Measurements from ENCODE around the gene TMTC1.

DNA sequence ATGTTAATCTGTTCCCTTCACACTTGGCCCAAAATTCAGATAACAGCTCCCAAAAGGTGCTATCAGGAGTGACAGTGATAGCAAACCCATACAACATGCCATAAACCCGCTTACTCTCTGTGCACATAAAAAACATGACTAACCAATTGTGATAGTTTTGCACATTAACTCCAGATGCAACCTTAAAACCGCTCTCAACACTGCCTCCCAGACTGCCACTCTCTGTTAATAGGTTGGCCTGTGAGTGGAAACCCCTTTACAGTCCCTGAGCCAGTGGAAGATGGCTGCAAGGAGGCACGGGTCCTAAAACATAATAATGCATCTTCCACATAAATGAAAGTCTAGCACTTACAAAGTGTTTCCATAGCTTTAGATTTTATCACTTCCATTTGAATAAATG is 12.0 kb upstream of the TMTC1 start:
- TF ChIP-seq, protein P1, sequence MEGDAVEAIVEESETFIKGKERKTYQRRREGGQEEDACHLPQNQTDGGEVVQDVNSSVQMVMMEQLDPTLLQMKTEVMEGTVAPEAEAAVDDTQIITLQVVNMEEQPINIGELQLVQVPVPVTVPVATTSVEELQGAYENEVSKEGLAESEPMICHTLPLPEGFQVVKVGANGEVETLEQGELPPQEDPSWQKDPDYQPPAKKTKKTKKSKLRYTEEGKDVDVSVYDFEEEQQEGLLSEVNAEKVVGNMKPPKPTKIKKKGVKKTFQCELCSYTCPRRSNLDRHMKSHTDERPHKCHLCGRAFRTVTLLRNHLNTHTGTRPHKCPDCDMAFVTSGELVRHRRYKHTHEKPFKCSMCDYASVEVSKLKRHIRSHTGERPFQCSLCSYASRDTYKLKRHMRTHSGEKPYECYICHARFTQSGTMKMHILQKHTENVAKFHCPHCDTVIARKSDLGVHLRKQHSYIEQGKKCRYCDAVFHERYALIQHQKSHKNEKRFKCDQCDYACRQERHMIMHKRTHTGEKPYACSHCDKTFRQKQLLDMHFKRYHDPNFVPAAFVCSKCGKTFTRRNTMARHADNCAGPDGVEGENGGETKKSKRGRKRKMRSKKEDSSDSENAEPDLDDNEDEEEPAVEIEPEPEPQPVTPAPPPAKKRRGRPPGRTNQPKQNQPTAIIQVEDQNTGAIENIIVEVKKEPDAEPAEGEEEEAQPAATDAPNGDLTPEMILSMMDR (conservative IDR thresholded peaks at IDR 0.05; ENCODE audit: low read depth in 2 of 2) = no peak
- no peak for TF ChIP-seq CREB1 (CRISPR knock-in tag; IDR thresholded peaks at IDR 0.05; ENCODE audit: low read depth)
- TF ChIP-seq POLR2AphosphoS5 (IDR thresholded peaks at IDR 0.05; ENCODE audit: low read depth) = no peak
- no peak for TF ChIP-seq EZH2 (IDR thresholded peaks at IDR 0.05; ENCODE audit: low read depth, unreplicated experiment)
- TF ChIP-seq, protein P2, sequence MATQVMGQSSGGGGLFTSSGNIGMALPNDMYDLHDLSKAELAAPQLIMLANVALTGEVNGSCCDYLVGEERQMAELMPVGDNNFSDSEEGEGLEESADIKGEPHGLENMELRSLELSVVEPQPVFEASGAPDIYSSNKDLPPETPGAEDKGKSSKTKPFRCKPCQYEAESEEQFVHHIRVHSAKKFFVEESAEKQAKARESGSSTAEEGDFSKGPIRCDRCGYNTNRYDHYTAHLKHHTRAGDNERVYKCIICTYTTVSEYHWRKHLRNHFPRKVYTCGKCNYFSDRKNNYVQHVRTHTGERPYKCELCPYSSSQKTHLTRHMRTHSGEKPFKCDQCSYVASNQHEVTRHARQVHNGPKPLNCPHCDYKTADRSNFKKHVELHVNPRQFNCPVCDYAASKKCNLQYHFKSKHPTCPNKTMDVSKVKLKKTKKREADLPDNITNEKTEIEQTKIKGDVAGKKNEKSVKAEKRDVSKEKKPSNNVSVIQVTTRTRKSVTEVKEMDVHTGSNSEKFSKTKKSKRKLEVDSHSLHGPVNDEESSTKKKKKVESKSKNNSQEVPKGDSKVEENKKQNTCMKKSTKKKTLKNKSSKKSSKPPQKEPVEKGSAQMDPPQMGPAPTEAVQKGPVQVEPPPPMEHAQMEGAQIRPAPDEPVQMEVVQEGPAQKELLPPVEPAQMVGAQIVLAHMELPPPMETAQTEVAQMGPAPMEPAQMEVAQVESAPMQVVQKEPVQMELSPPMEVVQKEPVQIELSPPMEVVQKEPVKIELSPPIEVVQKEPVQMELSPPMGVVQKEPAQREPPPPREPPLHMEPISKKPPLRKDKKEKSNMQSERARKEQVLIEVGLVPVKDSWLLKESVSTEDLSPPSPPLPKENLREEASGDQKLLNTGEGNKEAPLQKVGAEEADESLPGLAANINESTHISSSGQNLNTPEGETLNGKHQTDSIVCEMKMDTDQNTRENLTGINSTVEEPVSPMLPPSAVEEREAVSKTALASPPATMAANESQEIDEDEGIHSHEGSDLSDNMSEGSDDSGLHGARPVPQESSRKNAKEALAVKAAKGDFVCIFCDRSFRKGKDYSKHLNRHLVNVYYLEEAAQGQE (IDR thresholded peaks at IDR 0.05; ENCODE audit: unreplicated experiment) = no peak
- TF ChIP-seq EZH2phosphoT487 (IDR thresholded peaks at IDR 0.05; ENCODE audit: unreplicated experiment) = no peak
- TF ChIP-seq ZNF331 (CRISPR knock-in tag; IDR thresholded peaks at IDR 0.05; ENCODE audit: low read depth) = no peak
